KG1 (cell line): ENCODE measurements around the gene UNC13D.
"Not testable (repeated sequence)": the region's sequence is repeated elsewhere in the genome, so short reads cannot be mapped to it uniquely, and the experiment has no call there.

ENCODE experiments used
- DNase-seq: peaks from one replicate; lab custom pipeline; 2025; lab: John Stamatoyannopoulos, UW

UNC13D gene

GRCh38 chr17:75874323-75875181, 30.3 kb upstream of the UNC13D start:
- no peak for DNase-seq

GRCh38 chr17:75873587-75874322, 29.6 kb upstream of the UNC13D start:
- no peak for DNase-seq

GRCh38 chr17:75872434-75873351, 28.5 kb upstream of the UNC13D start:
- no peak for DNase-seq

- DNase-seq: not testable (repeated sequence)
Observed at GRCh38 chr17:75870228-75870627, 26.0 kb upstream of the UNC13D start.

DNA sequence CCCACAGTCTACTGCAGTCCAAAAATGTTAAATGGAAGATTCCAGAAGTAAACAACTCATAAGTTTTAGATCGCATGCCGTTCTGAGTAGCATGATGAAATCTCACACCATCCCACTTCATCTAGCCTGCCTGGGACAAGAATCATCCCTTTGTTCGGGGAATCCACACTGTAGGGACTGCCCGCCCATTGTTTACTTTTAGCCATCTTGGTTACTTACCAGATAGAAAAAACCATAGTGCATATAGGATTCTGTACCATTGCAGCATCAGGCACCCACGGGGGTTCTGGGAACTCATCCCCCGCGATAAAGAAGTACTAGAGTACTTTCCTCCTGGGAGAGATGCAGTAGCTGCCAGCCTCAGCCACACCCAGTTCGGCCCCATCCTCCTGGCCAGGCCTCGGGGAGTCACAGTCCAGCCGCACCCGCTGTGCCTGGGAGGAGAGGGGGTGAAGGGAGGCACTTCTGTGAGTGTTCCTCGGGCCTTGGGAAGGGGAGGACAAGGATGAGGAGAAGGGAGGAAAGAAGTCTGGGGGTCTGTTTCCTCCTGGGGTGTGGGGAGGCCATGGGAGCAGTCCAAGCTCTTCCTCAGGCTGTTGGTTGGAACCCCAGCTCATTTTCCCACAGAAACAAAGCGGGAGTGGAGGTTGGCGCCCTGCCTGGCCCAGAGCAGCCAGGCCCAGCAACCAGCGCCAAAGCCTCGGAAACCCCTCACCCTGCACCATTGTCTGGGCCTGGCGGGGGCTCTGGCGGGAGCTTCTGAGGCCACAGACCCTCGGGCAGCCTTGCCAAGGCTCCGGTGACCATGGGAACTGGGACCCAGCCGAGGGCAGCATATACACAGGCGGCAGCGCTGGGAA, 25.3 kb upstream of the UNC13D start:
- no peak for DNase-seq

GRCh38 chr17:75868730-75869281, 24.6 kb upstream of the UNC13D start:
- not testable (repeated sequence) for DNase-seq

DNA sequence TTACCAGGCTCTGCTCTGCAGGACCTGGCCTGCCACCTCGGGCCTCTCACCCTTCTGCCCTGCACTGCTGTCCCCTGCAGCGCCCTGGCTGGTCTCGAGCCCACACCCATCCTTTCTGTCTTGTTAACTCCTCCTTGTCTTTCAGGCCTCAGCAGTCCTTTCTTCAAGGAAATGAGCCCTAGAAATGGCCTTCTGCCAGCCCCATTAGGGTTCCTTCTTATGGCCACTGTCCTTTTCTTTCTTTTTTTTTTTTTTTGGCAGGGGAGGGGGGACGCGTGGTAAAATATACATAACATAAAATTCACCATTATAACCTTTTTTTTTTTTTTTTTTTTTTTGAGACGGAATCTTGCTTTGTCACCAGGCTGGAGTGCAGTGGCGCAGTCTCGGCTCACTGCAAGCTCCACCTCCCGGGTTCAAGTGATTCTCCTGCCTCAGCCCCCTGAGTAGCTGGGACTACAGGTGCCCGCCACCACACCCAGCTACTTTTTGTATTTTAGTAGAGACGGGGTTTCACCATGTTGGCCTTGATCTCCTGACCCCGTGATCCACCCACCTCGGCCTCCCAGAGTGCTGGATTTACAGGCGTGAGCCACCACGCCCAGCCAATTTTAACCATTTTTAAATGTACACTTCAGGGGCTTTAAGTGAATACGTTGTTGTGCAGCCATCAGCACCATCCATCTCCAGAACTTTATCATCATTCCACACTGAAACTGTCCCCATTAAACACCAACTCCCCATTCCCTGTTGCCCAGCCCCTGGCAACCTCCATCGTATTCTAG, 21.4 kb upstream of the UNC13D start:
- not testable (repeated sequence) for DNase-seq

DNA sequence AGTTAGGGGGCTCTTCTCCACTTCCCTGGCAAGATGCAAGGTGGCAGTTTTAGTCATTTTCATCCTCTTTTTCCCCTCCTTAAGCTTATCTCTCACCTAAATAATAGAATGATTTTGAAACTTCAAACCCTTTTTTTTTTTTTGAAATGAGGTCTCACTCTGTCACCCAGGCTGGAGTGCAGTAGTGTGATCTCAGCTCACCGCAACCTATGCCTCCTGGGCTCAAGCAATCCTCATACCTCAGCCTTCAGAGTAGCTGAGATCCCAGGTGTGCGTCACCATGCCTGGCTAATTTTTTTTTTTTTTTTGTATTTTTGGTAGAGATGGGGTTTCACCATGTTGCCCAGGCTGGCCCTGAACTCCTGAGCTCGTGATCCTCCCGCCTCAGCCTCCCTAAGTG, 20.7 kb upstream of the UNC13D start:
- not testable (repeated sequence) for DNase-seq

DNA sequence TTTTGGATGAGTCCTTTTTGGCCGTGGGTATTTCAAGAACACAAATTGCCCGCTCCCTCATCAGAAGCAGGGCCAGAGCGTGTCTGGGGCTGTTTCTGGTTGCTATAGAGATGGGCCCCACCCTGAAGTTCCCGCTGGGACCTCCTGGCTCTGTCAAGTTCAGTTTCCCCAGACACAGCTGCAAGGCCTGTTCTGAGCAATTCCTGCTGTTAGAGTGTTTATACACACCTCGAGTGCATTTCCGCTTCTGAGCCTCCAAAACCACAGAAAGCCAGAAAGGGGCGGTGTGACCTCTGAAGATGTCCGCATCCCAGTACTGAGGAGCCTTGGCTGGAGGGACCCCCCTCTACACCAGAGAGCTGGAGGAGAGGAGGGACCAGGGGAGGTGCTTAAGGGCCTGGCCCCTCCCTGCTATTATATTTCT, 20.3 kb upstream of the UNC13D start:
- DNase-seq: no peak

- DNase-seq: no peak
Observed at GRCh38 chr17:75861927-75862317, 17.7 kb upstream of the UNC13D start.

DNA sequence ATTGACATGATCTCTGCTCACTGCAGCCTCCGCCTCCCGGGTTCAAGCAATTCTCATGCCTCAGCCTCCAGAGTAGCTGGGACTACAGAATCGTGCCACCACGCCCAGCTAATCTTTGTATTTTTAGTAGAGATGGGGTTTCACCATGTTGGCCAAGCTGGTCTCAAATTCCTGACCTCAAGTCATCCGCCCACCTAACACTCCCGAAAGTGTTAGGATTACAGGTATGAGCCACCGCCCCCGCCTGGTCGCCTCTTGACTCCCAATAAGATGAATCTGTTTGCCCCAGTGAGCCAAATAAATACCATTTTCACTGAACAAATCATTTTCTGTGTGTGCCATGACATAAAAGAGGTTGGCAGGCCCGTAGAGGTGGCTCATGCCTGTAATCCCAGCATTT, 15.2 kb upstream of the UNC13D start:
- not testable (repeated sequence) for DNase-seq

- peak; percentile 18 for DNase-seq
Observed at GRCh38 chr17:75856062-75856756, 12.0 kb upstream of the UNC13D start.

DNA sequence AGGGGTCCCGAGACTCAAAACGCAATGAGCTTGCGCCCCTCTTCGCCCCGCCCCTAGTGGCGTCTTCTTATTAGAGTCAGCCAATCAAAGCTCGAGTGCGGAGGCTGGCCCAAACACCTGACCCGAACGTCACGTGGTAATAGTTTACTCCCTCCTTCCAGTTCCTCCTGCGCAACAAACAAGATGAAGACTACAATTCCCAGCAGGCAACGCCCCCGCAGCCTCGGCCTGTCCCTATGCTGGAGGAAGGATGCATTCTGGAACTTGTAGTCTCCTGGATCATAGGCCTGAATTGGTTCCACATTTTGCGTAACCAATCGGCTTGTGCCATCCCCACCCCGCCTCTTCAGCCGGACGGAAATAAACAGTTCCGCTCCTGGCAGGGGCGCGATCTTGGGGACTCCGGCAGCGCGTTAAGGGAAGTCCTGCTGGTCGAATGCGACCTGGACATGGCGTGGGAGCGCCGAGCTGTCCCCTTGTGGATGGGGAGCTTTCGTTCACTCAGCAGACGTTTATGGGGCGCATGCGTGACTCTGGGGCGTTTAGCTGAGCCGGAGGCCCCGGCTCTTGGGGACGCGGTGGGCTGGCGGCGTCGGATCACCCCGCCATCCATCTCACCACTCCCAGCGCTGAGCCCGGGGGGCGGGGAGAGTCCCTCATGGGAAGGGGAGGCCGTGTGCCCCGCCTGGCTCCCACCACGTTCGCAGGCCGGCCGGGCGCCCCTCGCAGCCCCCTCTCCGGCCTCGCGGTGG, 11.3 kb upstream of the UNC13D start, which contains the start of gene WBP2:
Gene WBP2 (minus strand): TSS at position 26 of the 752 bp plus-strand sequence. CDS start 38 bp downstream, outside the sequence.
- DNase-seq: peak; percentile 98

DNA sequence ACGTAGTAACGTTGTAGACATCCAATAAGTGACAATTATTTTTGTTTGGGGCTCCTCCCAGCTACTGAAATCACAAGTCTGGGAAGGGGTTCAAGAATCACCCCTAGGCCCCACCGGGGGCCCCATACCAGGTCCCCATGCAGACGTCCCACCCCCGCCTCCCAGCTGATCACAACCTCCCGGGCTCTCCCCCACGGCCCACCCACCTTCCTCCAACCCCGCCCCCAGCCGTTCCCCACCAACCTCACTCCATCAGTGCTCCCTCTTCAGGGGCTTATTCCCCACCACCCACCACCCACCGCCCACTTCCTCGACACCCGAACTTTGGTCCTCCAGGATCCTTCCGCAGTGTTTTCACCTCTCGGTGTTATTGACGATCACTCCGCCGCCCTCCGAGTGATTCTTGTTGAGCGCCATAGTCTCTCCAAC, 10.7 kb upstream of the UNC13D start:
- DNase-seq: no peak

- DNase-seq: no peak
Observed at GRCh38 chr17:75854101-75854748, 10.0 kb upstream of the UNC13D start.

GRCh38 chr17:75853433-75853832, 9.2 kb upstream of the UNC13D start:
- DNase-seq: no peak

DNA sequence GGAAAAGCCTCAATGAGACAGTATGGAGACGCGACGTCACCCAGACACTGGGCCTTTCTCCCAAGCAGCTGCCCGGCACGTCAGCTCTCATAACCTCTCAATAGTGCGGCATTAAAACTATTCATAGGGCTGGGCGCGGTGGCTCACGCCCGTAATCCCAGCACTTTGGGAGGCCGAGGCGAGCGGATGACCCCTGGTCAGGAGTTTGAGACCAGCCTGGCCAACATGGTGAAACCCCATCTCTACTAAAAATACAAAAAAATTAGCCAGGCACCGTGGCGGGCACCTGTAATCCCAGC, 7.4 kb upstream of the UNC13D start:
- not testable (repeated sequence) for DNase-seq
